Measurements from ENCODE around the gene CPEB1.
"Not testable (repeated sequence)": the region's sequence is repeated elsewhere in the genome, so short reads cannot be mapped to it uniquely, and the experiment has no call there.

GRCh38 chr15:82502700-82503339 is 144.3 kb downstream of the CPEB1 start:
- not testable (repeated sequence) for TF ChIP-seq CTCF (IDR thresholded peaks at IDR 0.05; ENCODE audit: insufficient read depth, low read length, poor library complexity, severe bottlenecking); EZH2phosphoT487 (conservative IDR thresholded peaks at IDR 0.05; ENCODE audit: low read length)

Measured in SU-DHL-6 (cell line).